ENCODE measurements around the gene MLF2.

MLF2 gene

GRCh38 chr12:6752921-6753771 is at the start of gene MLF2:
MLF2 (minus strand) TSS chr12:6753141; CDS start chr12:6752334, 807 bp downstream.
- DNase-seq (ENCODE audit: low read depth) = peak; percentile 93

GRCh38 chr12:6799147-6799546 is 46.2 kb upstream of the MLF2 start:
- DNase-seq (ENCODE audit: low read depth) = no peak

GRCh38 chr12:6796576-6796975 is 43.6 kb upstream of the MLF2 start:
- no peak for DNase-seq (ENCODE audit: low read depth)

- no peak for DNase-seq (ENCODE audit: low read depth)
These were observed 42.1 kb upstream of the MLF2 start for GRCh38 chr12:6795088-6795487.

- no peak for DNase-seq (ENCODE audit: low read depth)
These were observed 39.7 kb upstream of the MLF2 start for GRCh38 chr12:6792522-6793201.

- DNase-seq (ENCODE audit: low read depth) = no peak
These were observed 39.1 kb upstream of the MLF2 start for GRCh38 chr12:6791931-6792520.

- DNase-seq (ENCODE audit: low read depth) = no peak
These were observed 37.7 kb upstream of the MLF2 start for GRCh38 chr12:6790496-6791150.

- DNase-seq (ENCODE audit: low read depth) = no peak
These were observed 36.3 kb upstream of the MLF2 start, which contains the start of gene CD4 for GRCh38 chr12:6788972-6789924. CD4 (plus strand) TSS chr12:6789528; CDS start chr12:6800139, 10,611 bp downstream.

GRCh38 chr12:6787309-6787708 is 34.4 kb upstream of the MLF2 start:
- no peak for DNase-seq (ENCODE audit: low read depth)

GRCh38 chr12:6786416-6787094 is 33.6 kb upstream of the MLF2 start:
- no peak for DNase-seq (ENCODE audit: low read depth)

GRCh38 chr12:6784761-6785160 is 31.8 kb upstream of the MLF2 start:
- no peak for DNase-seq (ENCODE audit: low read depth)

GRCh38 chr12:6784296-6784695 is 31.4 kb upstream of the MLF2 start:
- DNase-seq (ENCODE audit: low read depth) = no peak

GRCh38 chr12:6783828-6784227 is 30.9 kb upstream of the MLF2 start:
- no peak for DNase-seq (ENCODE audit: low read depth)

GRCh38 chr12:6782850-6783566 is 30.1 kb upstream of the MLF2 start:
- no peak for DNase-seq (ENCODE audit: low read depth)

- no peak for DNase-seq (ENCODE audit: low read depth)
These were observed 29.2 kb upstream of the MLF2 start for GRCh38 chr12:6782119-6782518.

- no peak for DNase-seq (ENCODE audit: low read depth)
These were observed 27.6 kb upstream of the MLF2 start for GRCh38 chr12:6780573-6780972.

GRCh38 chr12:6779708-6780432 is 26.9 kb upstream of the MLF2 start:
- no peak for DNase-seq (ENCODE audit: low read depth)

- peak; percentile 53 for DNase-seq (ENCODE audit: low read depth)
These were observed 25.9 kb upstream of the MLF2 start for GRCh38 chr12:6778574-6779550.

Data from GM04503 (cell line).